HG03571 (cell line): ENCODE results near the gene PSMA2.

Experiments used
- ATAC-seq: cut with Tn5 transposase; IDR thresholded peaks from one replicate; pipeline ENCODE4 v1.9.1; 2021; ENCODE audit not compliant: unreplicated experiment

PSMA2 gene

DNA sequence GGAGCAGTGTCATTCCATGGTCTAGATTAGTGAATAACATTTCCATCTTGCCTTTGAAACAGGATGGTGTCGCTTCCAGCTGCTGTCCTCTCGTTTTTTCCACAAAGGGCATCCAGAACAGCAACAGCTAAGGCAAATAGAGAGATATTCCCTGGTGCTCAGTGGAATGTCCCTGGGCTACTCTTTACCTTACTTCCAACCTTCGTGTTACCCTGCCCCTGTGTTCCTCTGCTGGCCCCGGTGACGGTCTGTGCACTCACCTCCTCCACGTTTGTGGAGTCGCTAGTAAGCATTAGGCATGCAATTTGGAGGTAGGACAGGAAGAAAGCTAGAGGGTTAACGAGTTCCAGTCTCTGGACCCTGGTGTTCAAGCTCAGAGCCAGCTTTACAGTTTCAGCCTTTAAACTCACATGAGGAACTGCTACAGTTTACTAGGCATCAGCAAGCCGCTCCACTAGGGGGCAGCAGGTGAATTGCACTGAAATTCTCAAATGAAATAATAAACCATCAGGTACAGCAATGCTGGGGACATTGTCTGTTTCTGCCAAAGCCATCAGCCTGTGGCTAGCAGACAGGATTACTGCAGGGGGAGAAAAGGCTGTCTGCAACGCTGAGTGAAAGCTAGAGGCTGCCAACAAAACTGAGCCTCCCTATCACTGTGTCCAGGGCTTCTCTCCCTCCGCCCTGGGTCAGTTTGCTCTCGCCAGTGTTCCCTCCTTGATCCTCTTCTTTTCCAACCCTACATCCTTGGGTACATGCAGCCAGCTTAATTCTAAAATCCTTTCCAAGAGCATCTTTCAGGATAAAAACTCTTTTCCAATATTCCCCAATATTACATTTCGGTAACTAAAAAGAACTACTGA lies 9.2 kb upstream of the PSMA2 start:
- peak; percentile 46 for ATAC-seq

DNA sequence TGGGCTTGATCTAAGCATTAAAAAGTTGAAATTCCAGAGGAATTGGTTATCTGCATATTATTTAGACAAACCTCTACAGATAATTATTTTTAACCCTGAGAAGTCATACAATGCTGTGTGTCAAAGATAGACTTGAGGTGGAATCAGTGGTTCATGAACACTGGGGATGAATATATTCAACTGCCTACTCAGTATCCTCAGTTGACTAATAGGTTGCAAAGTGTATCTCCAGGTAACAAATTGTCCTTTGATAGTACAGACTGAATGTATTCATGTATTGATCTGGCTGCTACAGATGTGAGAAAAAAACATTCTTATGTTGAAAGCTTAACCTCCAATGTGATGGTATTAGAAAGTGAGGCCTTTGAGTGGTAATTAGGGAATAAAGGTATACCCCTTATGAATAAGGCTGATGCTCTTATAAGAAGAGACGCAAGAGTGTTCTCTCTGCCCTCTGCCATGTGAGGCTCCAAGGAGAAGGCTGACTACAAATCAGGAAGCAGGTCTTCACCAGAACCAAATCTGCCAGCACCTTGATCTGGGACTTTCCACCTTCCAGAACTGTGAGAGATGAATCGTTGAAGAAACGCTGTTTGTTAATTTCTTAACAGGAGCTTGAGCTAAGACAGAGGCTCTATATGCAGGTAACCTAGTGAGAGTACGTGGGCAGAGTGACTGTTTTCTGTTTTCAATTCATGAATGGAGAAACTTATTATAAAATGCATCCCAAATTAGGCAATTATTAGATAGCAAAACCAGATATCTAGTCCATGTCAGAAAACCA lies 7.7 kb upstream of the PSMA2 start:
- ATAC-seq: no peak

DNA sequence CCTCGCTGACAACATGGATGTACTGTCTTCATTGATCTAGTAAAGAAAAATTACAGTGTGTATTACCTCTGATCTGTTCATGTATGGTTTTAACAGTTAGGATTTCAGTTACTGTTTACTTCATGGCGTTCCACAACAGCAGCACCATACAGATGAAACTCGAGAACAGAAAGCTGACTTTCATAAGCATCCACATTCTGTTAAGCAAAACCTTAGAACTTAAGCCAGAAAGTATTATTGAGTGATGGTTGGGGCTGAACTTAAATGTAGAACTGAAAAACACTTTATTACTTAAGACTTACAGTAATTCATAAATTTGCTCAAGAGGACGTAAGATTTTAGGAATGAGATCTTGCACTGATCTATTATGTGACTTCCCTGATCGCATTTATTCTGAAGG lies 3.9 kb upstream of the PSMA2 start:
- ATAC-seq: no peak

DNA sequence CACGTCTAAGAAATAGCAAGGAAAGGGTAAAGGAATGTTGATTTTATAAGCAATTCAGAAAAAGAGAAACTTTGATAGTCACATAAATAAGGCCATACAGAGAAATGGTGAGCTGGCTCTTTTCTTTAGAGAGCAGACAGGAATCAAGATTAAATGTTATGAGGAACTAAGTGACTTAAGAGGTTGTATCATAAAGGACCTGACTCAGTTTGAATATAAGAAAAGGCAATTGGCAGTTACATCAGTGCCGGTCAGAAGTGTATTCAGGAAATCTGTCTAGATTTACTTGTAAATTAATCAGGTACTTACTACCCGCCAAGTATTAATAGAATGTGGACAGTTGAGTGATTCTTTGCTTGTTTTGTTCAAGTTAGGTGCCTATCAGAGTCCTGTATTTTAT lies 2.3 kb upstream of the PSMA2 start:
- no peak for ATAC-seq

DNA sequence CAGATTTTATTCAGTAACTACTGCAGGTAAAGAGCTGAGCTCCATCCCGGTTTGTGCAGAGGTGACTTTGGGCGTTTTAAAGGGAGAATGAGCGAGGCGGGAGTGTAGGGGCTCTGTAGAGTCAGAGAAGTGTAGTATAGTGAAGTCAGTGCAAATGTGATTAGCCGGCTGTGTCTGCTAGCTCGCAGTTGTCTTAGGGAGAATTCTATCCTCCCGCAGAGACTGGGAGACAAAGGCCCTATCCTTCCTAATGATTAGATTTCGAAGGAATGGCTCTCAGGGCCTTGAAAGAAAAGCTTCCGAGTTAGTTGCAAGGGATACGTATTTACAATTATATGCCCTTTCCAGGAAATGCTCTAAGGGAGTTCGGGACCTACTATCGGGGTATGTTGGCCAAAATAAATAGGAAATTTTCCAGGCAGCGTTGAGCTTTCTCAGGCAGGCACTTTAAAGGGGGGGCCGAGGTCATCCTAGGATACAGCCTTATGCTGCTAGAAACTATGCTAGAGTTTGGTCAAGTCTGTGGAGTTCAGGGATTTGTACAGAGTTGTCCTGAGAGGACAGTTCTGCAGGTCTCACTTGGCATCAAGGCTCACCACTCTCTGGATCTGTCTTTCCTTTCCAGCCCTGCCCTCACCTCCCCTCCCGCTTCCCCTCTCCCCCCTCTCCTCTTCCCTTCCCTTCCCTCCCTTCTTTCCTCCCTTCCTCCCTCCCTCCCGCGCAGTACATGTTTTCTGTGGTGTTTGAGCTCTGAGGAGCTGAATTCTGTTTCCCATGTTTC lies 1.0 kb upstream of the PSMA2 start:
- ATAC-seq: no peak

DNA sequence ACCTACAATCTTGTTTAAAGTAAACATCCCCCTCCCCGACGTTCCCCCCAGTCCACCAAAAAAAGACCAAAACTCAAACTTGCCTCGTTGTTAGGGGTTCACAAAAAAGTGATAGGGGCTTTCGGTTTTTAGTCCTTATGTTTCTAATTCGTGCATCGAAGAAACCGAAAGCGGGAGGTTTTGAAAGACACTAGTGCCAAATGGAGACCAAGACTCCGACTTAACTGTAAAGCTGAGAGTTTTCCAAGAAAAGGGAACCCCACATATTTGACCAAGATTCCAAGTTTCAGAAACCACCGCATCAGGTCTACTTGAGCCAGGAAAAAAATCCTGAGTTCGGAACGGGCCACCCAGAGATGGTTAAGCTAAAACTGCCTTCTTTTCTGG lies 534 bp downstream of the PSMA2 start:
- ATAC-seq: no peak

DNA sequence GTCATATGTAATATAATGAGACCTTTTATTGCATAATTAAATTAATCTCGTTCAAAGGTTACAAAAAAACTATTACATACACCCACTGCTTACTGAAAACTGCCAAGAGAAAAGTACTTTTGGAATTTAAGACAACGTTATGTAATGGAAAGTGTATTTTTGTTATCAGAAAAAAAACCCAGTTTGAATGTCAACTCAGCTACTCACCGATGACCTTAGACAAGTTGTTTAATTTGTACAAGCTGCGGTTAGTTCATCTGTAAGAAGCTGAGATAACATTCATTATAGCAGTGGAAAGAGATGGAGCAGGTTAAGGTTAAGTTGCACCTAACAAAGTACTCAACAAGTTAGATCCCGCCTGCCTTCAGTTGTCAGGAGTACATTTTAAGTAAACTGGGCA lies 1.1 kb downstream of the PSMA2 start:
- ATAC-seq: no peak

DNA sequence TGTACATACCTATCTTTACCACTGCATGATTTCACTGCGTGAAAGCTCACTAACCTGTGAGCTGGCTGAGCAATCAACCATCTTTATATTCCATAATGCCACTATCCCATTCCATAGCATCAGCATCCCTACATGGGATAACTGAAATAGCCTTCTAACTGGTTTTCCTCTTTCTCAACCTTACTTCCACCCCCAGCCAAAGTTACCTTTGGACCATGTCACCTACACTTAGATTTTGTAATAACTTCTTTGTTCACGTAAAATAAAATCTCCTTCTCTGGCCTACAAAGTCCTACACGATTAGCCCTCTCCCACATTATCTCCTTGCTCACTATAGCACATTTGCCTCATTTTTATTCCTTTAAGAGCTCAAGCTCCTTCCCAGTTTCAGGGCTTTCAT lies 2.5 kb downstream of the PSMA2 start:
- ATAC-seq: no peak

DNA sequence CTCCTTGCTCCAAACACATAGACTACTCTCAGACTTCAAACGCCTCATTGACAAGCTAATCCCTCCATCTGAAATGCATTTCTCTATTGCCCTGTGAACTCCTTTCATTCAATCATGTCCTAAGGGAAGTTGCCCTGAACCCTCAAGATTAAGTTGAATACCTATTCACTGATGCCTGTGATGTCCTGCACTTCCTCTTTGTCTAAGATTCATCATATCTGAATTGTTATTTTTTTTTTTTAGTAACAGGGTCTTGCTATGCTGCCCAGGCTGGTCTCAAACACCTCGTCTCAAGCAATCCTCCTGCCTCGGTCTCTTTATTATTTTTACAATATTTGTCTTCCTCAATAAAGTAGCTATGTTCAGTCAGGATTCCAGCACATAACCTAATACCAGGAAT lies 3.2 kb downstream of the PSMA2 start:
- no peak for ATAC-seq

DNA sequence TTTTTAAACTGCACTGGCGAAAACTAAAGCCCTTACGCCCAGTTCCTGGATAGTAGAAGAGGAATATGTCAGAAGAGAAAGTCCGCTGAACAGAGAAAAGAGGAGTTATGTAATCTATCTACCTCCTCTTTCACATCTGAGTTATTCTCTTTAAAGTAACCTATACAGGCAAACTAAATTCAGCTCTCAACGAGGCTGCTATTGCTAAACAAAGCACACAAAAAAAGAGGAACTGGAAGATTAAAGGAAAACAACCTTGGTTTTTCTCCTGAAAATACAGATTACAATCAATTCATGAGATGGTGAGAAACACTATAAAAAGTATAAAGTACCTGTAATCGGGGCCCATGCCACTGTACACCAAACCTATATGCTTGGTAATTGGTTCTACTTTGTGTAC lies 5.8 kb downstream of the PSMA2 start:
- ATAC-seq: no peak

DNA sequence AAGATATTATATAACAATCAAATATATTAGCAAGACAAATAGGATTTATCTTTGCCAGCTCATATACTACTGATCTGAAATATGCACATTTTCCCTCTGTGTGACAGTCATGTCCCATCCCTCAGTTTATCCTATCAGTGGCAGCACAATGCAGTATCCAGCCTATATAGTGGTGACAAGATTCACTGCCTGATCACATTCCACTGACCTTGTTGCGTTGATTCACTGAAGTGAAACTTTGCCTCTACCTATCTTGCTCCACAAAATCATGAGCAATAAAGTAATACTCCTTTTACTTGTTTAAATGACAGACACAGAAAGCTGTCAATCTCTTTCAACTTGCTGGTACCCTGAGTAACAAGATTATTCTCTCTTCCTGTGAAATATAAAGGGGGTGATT lies 6.3 kb downstream of the PSMA2 start:
- no peak for ATAC-seq

DNA sequence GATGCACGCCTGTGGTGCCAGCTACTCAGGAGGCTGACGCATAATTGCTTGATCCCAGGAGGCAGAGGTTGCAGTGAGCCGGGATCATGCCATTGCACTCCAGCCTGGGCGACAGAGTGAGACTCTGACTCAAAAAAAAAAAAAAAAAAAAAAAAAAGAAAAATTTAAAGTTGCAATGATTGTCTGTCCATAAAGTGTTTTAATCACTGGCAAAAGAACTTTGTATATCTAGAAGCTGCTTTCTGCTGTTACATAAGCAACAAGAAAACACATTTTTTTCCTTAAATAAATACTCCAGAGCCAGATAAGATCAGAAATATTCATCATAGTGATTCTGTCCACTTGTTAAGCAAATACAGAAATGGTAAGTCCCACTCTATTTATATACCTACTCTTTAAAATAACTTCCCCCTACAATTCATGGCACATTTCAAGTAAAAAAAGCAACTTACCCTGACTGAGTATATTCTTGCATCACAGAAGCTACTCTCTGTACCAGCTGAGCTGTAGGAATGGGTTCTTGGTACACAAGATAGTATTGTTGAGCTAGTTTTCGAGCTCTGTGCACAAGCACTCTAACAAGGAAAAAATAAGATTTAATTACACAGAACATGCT lies 7.6 kb downstream of the PSMA2 start:
- ATAC-seq: no peak

DNA sequence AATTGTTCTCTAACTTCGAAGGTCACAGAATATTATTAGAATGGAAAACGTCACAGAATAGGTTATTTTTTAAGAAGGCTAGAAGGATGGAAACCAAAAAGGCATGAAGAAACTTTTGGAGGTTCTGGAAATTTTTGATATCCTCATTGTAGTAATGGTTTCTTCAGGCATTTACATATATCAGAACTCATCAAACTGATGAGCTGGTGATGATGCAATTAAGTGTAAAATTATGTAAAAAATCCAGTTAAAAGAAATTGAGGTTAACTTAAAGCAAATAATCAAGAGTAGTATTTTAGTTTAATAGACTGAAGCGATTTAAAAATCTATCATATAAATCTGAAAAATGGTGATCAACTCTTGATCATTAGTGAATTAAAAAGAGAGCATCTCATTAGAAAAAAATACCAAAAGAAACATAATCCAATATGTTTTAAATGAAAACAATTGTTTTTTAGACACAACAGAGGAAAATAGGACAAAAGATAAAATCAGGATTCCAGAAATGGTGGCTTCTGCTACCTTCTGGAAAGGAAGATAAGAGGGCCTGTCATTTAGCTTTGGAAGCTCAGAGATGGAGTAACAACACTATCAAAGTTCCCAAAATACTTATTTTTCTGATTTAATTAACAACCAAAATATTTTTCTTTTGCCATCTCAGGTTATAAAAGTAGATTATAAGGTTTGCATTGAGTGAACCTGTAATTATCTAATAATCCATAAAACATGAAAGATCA lies 9.8 kb downstream of the PSMA2 start:
- ATAC-seq: no peak

DNA sequence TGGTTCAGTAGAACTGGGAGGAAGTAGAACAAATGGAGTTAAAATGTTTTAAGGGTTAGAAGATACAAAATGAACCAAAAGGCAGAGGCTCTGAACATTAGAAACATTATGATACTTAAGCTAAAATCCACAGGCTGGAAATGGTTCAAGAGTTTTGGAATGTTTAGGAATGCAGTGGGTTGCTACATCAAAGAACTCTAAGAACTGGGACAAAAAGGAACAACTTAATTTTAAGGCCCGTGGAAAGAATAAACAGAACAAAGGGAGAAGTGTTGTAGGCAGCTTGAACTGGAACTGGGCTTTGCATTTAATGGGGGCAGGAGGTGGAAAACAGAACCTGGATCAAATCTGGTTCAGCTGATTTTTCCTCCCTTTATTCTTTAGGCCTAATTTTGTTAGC lies 16.6 kb downstream of the PSMA2 start:
- ATAC-seq: no peak

DNA sequence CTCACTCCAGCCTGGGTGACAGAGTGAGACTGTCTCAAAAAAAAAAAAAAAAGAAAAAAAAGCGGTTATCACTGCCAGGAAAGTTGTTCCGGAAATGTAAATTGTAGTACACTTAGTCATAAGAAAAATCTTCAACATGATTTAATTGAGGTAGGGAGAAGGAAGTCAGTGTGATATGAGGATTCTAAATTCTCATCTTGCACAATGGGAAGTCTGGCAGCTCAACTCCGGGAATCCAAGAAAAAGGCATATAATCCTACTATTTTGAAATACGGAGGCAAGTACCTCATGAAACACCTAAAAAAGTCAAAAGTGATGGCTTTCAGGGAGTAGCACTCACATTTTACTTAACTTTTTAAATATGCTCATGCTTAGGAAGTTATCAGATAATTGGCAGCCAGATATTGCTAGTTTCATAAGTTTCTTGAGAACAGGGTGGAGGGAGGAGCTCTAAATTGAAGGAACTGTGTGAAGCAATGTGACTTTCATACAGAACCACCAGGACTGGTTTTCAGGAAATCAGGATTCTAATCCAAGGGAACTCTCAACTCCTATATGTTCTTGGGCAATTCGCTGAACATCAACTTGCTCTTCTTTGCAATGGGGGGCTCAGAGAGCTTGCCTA lies 17.4 kb downstream of the PSMA2 start:
- ATAC-seq: no peak

DNA sequence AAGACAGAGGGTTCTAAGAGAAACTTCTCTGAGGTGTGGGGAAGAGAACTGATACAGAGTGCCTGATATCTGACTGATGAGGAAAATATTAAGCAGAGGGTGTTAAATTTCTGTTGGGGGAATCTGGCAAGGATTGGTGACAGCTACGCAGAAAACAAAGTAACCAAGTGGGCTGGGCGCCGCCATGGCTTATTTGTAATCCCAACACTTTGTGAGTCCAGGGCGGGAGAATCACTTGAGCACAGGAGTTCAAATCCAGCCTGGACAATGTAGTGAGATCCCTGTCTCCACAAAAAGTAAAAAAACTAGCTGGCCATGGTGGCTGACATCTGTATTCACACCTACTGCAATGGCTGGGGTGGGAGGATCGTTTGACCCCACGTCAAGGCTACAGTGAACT lies 18.0 kb downstream of the PSMA2 start:
- ATAC-seq: no peak

DNA sequence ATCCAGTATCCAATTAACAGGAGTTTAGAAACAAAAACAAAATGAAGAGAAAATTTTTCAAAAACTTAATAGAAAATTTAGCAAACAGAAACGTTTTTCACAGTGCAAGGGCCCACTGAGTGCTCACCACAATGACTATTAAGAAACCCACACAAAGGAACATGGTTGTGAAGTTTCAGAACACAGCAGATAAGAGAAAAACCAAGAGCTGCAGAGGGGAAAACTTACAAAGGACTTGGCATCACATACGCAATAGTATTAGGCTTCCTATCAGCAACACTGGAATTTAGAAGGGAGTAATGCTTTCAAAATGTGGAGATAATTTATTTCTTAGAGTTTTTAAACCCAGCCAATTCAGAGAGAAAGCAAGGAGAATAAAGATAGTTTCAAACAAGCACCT lies 18.4 kb downstream of the PSMA2 start:
- no peak for ATAC-seq

DNA sequence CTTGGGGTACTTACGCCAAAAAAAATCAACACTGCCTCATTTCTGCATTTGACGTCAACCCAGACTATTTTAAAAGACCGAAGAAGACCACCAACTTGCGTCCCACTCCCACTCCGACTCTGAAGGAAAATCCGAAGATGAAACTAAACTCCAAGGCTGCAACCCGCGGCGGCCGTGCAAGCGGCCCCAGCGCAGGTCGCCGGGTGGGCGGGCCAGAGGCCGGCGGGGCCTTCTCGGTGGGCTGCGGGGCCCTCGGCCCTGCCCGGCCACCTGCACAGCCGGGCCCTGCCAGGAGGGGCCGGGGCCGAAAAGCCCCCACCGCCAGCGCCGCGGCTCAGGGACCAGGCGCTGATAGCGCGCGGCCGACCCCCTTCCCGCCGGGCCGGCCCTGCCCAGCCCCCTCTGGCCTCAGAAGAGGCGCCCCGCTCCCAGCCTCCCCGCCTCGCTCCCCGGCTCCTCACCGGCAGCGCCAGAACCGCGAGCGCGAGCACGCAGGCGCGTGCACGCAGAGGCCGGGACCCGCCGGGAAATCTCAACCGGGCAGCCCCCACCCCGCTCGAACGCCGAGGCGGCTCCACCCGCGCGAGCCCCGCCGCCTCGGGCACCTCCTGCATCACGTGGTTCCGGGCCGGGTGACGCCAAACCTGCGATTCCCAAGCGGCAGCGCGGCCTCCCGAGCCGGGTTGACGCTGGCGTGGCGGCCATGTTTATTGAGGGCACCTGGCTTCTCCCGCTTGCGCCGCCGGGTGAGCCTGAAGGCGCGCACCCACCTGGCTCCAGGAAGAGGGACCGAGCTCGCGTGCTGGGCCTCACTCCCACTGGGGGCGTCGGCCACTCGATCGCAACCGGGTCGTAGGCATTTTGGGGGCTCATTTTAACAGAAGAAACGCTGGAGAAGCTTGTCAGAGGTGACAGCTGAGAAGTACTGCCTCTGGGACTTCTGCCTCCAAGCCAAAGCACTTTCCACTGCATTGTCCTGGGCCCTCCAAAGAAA lies 20.2 kb downstream of the PSMA2 start, which contains the start of gene C7orf25:
TSS of gene C7orf25 (minus strand) at position 617 of the 994 bp plus-strand sequence. CDS start 1,170 bp downstream, outside the sequence.
- ATAC-seq: peak; percentile 88

DNA sequence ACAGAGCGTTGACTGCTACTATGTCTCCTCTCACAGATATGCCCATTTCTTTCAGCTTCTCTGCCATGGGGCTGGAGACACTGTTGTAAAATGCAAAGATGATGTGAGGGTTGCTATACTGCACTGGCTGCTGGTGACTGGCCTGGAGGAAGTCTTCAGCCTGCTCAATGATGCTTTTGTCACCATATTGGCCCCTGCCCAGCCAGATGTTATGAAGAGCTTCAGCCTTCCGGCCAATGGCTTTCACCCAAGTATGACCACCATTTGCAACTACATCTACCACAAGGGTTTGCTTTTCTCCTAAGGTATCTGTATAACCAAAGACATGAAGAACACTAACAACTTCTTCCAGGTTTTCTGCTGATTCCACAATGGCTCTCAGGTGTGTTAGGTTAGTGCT lies 21.7 kb downstream of the PSMA2 start:
- no peak for ATAC-seq
